ENCODE results near the gene FFAR1. TPM values are rescaled to one million over a fixed set of nuclear protein-coding genes. Genes with fewer than 3 reads are reported as not detected.

FFAR1 gene
- total and polyA plus RNA-seq, 2 experiments from 2014 or later, result not detected

- ATAC-seq, result no peak
- H3K4me3 ChIP-seq, result no peak overlapping the region
- H3K4me2 ChIP-seq, result no peak overlapping the region
- no peak for TF ChIP-seq ZNF331 (CRISPR knock-in tag; IDR thresholded peaks at IDR 0.05; ENCODE audit: low read depth)
- TF ChIP-seq EZH2 (IDR thresholded peaks at IDR 0.05; ENCODE audit: low read depth, unreplicated experiment), result no peak
- no peak for TF ChIP-seq ZNF462 (CRISPR knock-in tag; IDR thresholded peaks at IDR 0.05)
- TF ChIP-seq EZH2phosphoT487 (IDR thresholded peaks at IDR 0.05; ENCODE audit: unreplicated experiment), result no peak
- TF ChIP-seq CTCF (conservative IDR thresholded peaks at IDR 0.05; ENCODE audit: low read depth in 2 of 2), result no peak
- TF ChIP-seq POLR2AphosphoS5 (IDR thresholded peaks at IDR 0.05; ENCODE audit: low read depth), result no peak
- no peak for TF ChIP-seq ZNF114 (CRISPR knock-in tag; IDR thresholded peaks at IDR 0.05)
- TF ChIP-seq CREB1 (CRISPR knock-in tag; IDR thresholded peaks at IDR 0.05; ENCODE audit: low read depth), result no peak
- no peak for TF ChIP-seq REST (IDR thresholded peaks at IDR 0.05; ENCODE audit: unreplicated experiment)
- no peak for TF ChIP-seq NANOG (IDR thresholded peaks at IDR 0.05; ENCODE audit: borderline replicate concordance)
- no peak for TF ChIP-seq ETS1 (IDR thresholded peaks at IDR 0.05)
- TF ChIP-seq JUNB (IDR thresholded peaks at IDR 0.05; ENCODE audit: unreplicated experiment), result no peak
- TF ChIP-seq STAT1 (IDR thresholded peaks at IDR 0.05; ENCODE audit: unreplicated experiment), result no peak
- H3K79me2 ChIP-seq (replicated peaks; ENCODE audit: insufficient read depth), result no peaks in the 10 kb centered on the region
- H2AFZ ChIP-seq, result peak overlapping the region; percentile 81; the same call in 1 of the 2 replicates
- no peaks in the 10 kb centered on the region for H3K4me1 ChIP-seq (ENCODE audit: insufficient read depth)
- H3K9me2 ChIP-seq (ENCODE audit: insufficient read depth), result no peaks in the 10 kb centered on the region
- DNase-seq (ENCODE audit: low spot score), result no peak
- no peaks in the 10 kb centered on the region for H3F3A ChIP-seq (replicated peaks; ENCODE audit: low read depth)
- H3K36me3 Mint-ChIP-seq (ENCODE audit: low read depth), result no peaks in the 10 kb centered on the region
- H3K4me1 Mint-ChIP-seq, result no peaks in the 10 kb centered on the region
- H4K20me1 ChIP-seq (replicated peaks; ENCODE audit: insufficient read depth), result no peaks in the 10 kb centered on the region
- no peak overlapping the region for H3K27ac Mint-ChIP-seq
- H3K27me3 Mint-ChIP-seq (ENCODE audit: insufficient read depth, low read depth, poor library complexity), result peaks cover 8% of the 10 kb centered on the region
- no peak overlapping the region for H3K4me3 Mint-ChIP-seq
- no peak overlapping the region for H3K27ac ChIP-seq (ENCODE audit: low read depth)
- H3K36me3 ChIP-seq (ENCODE audit: insufficient read depth), result no peaks in the 10 kb centered on the region
- H3K9me3 Mint-ChIP-seq, result no peaks in the 10 kb centered on the region
- H3K27me3 ChIP-seq (ENCODE audit: insufficient read depth), result no peaks in the 10 kb centered on the region
Measured at GRCh38 chr19:35396240-35396885, 48.7 kb downstream of the FFAR1 start.
